Stimulated activated CD4-positive, alpha-beta T cell treated with anti-CD3 and anti-CD28 coated beads, TNF-alpha, amount 100 ng/mL, for 24 hours (primary cell): ENCODE results near the gene GNL3.
"Not testable (repeated sequence)": the region's sequence is repeated elsewhere in the genome, so short reads cannot be mapped to it uniquely, and the experiment has no call there.

Source experiments
- DNase-seq, 3 experiments: peaks; one replicate each; pipeline ENCODE4 v3.0.0-alpha.2; 2020; ENCODE audit warnings: low read depth in 3 of 3

GNL3 gene, protein sequence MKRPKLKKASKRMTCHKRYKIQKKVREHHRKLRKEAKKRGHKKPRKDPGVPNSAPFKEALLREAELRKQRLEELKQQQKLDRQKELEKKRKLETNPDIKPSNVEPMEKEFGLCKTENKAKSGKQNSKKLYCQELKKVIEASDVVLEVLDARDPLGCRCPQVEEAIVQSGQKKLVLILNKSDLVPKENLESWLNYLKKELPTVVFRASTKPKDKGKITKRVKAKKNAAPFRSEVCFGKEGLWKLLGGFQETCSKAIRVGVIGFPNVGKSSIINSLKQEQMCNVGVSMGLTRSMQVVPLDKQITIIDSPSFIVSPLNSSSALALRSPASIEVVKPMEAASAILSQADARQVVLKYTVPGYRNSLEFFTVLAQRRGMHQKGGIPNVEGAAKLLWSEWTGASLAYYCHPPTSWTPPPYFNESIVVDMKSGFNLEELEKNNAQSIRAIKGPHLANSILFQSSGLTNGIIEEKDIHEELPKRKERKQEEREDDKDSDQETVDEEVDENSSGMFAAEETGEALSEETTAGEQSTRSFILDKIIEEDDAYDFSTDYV

DNA sequence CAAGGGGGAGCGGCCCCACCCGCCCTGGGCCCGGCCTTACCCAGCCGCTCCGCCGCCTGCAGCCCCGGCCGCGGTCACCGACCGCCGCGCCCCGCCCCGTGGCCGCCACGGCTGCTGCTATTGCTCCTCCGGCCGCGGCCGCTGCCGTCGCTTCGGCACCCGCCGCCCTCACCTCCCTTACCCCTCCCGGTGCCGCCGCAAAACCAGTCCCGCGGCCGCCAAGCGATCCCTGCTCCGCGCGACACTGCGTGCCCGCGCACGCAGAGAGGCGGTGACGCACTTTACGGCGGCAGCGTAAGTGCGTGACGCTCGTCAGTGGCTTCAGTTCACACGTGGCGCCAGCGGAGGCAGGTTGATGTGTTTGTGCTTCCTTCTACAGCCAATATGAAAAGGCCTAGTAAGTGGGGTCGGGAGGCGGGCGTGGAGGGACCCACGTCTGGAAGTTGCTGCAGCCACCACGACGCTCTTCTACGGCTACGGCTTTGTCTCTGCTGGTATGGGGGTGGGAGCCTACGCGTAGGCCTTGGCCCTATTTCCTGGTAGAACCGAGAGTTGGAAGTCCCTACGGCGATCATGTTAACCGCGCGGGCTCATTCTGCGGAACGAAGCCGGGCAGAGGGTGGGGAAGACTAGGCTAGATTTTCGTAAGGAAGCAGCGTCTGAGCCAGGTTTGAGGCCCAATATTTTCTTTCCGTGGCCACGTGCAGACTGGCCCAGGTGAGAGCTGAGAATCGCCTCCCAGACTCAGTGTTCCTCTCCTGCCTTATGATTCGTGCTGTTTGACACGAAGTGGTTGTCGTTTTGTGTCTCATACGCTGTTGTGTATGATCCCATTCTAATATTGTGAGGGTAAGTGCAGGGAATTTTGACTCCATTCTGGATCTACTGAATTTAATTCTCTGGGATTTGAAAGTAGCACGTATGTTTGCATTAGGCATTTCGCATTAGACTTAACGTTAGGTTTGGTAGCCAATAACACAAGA is at the start of gene GNL3, which contains the start of gene PBRM1:
GNL3 (plus strand) TSS at position 324 of the 983 bp plus-strand sequence; CDS start at position 385, 61 bp downstream.
PBRM1 (minus strand) TSS at position 205 of the 983 bp plus-strand sequence.
- peak; percentile 86 to 92 (median 88) for DNase-seq

DNA sequence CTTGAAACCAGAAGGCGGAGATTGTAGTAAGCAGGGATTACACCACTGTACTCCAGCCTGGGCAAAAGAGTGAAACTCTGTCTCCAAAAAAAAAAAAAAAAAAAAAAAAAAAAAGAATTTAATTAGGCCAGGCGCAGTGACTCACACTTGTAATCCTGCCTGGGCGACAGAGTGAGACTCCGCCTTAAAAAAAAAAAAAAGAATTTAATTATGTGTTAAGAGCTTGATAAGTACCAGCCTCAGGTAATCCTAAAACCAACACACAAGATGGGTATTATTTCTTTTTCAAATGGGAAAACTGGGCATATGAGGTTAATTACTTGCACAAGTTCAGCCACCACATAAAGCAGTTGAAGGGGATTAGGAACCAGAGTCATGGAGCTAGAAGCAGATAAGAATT is 49.2 kb upstream of the GNL3 start:
- no peak for DNase-seq

GRCh38 chr3:52645549-52645948 is 40.3 kb upstream of the GNL3 start:
- DNase-seq, result no peak

- no peak for DNase-seq
Measured at GRCh38 chr3:52649461-52650210, 36.2 kb upstream of the GNL3 start.

- DNase-seq, result no peak
Measured at GRCh38 chr3:52650439-52650838, 35.4 kb upstream of the GNL3 start.

- no peak for DNase-seq
Measured at GRCh38 chr3:52651592-52651991, 34.2 kb upstream of the GNL3 start.

- no peak for DNase-seq
Measured at GRCh38 chr3:52655895-52656294, 29.9 kb upstream of the GNL3 start.

DNA sequence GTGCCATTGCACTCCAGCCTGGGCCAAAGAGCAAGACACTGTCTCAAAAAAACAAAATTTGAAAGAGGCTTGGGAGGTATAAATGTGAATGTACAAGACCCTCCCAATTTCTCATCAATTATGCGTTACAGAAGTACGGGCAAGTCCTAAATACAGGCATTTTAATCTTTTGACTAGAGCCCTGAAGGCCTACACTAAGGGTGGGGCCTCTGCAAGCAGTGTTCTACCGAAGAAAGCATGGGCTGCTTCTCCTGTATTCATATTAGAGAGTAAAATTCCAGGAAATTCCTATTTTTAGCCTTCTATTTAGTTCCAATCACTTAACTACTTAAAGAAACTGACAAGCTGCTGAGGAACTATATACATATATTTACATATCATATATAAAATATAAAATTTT is 25.8 kb upstream of the GNL3 start:
- no peak for DNase-seq

DNA sequence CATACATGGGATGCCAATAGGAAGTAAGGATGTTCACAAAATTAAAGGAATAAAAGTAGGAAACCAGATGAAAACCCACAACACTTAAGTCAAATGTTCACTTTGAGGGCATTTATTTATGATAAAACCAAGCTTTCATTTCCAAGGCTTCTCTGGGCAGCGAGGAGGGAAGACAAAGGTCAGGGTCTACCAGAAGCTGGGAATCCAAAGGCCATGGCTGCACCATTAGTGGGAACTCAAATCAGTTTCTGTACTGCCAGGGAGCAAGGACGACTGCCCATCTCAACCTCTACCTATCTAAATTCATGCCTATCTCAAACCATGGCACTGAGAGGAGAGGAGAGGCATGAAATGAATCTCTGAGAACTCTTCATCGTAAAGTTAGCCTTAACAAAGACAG is 22.7 kb upstream of the GNL3 start:
- no peak for DNase-seq

- DNase-seq, result peak in 2 of 3 experiments; percentile 28 to 31
Measured at GRCh38 chr3:52670621-52671521, 15.0 kb upstream of the GNL3 start.

DNA sequence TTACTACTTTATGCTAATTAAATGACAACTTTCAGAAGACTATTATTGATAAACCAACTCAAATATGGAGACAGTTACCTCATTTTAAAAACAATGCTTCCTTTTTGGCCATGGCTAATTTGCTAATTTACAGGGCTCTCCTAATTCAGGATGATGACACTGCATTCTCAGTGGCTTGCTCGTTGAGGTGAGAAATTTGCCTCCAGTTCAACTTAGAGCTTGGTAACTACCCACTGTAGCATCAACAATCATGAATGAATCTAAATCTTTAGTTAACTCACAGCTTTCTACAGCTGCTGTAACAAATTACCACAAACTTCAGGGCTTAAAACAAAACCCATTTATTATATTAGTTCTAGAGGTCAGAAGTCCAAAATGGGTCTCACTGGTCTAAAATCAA is 14.2 kb upstream of the GNL3 start:
- DNase-seq, result no peak

DNA sequence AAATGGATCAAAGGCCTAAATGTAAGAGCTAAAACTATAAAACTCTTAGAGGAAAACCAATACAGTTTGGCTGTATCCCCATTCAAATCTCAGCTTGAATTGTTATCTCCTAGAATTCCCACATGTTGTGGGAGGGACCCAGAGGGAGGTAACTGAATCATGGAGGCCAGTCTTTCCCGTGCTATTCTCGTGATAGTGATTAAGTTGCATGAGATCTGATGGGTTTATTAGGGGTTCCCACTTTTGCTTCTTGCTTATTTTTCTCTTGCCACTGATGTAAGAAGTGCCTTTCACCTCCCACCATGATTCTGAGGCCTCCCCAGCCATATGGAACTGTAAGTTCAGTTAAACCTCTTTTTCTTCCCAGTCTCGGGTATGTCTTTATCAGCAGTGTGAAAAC is 9.6 kb upstream of the GNL3 start:
- not testable (repeated sequence) for DNase-seq

- no peak for DNase-seq
Measured at GRCh38 chr3:52678265-52679198, 7.3 kb upstream of the GNL3 start.

DNA sequence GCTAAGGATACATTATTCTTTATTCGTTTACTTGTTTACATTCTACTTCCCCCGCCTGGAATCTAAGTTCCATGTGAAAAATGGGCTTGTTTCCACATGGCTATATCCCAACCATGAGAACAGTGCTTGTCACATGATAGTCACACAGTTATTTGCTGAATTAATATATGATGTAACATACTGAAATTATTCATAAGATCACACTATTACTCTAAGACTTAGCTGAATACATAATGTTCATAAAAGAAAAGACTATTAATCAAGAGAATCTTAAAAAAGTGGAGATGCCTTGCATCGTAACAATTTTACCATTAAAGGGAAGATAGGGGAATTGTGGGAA is 6.7 kb upstream of the GNL3 start:
- no peak for DNase-seq

GRCh38 chr3:52679811-52680210 is 6.0 kb upstream of the GNL3 start:
- no peak for DNase-seq

GRCh38 chr3:52681596-52681995 is 4.2 kb upstream of the GNL3 start:
- DNase-seq, result no peak

GRCh38 chr3:52682016-52682415 is 3.8 kb upstream of the GNL3 start:
- peak in 2 of 3 experiments; percentile 31 to 33 for DNase-seq

DNA sequence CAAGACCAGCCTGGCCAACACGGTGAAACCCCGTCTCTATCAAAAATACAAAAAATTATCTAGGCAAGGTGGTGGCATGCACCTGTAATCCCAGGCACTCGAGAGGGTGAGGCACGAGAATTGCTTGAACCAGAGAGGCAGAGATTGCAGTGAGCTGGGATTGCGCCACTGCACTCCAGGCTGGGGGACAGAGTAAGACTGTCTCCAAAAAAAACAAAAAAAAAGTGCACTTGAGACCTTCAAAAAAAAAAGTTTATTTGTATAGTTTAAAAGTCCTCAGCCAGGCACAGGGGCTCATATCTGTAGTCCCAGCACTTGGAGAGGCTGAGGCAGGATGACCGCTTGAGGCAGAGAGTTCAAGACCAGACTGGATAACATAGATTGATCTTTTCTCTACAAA is 2.2 kb upstream of the GNL3 start:
- no peak for DNase-seq

DNA sequence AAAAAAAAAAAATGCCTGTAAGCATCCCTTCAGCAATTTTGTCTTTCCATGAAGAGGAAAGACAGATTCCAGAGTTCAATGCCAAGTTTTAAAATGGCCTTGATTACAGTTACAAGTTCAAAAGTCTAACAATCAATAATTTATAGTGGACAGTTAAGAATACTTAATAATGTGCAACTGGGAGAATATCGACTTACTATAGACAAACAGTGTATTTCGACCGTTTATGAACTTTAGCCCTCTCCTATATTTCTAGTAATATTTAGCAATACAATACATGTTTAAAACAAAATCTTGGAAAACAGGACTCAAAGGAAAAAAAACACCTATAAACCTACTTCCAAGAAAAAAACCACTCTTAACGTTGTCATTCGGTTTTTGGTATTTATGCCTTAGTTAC is 1.6 kb upstream of the GNL3 start:
- no peak for DNase-seq
